Activated CD4-positive, alpha-beta T cell treated with anti-CD3 and anti-CD28 coated beads, Interleukin-2, amount 50 U/mL, for 48 hours (primary cell): ENCODE measurements around the gene CYS1.

ENCODE experiments used
- DNase-seq, 2 experiments: peaks; one replicate each; pipeline ENCODE4 v3.0.0-alpha.2; 2020

Gene CYS1

DNA sequence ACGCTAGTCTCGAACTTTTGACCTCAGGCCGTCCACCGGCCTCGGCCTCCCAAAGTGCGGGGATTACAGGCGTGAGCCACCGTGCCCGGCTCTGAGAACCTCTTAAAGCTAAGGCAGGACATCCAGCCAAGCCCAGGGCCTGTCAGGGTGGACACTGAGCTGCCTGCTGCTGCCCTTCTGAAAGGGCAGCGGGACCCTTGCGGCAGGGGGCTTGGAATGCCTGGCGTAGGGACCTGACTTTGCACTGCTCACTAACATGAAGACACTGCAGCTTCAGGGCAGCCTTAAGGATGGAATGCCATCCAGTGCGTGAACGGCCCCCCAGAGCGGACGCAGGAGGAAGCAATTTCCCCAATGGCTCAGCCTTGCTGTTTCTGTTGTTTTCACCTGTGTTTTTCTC, 9.0 kb downstream of the CYS1 start:
- DNase-seq: no peak

- DNase-seq: no peak
These were observed 12.3 kb downstream of the CYS1 start for GRCh38 chr2:10067881-10068280.

GRCh38 chr2:10067330-10067729, 12.9 kb downstream of the CYS1 start:
- no peak for DNase-seq

- DNase-seq: no peak
These were observed 14.5 kb downstream of the CYS1 start for GRCh38 chr2:10065773-10066055.

GRCh38 chr2:10064932-10065772, 15.1 kb downstream of the CYS1 start:
- DNase-seq: no peak

- no peak for DNase-seq
These were observed 16.6 kb downstream of the CYS1 start for GRCh38 chr2:10063566-10063965.

DNA sequence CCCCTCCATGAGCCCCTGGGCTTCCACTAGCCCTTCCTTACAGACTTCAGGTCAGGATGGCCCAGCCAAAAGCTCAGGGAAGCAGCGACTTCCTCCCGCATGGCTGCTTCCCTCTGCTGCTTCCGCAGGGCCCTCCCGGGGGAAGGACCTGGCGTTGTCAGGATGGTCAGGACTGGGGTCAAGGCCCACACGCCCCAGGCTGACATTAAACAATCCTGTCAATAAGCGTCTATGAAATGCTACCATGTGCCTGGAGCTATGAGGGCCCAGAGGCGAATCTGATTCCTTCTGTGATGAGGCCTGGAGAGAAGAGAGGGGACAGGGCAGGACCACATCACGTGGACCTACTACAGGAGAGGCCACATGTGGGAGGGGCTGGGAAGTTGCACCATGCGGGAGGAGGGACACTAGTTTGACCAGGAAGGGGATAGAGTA, 17.3 kb downstream of the CYS1 start:
- DNase-seq: no peak

- no peak for DNase-seq
These were observed 18.8 kb downstream of the CYS1 start for GRCh38 chr2:10061221-10061925.

GRCh38 chr2:10059552-10060335, 20.5 kb downstream of the CYS1 start:
- no peak for DNase-seq

- DNase-seq: no peak
These were observed 21.2 kb downstream of the CYS1 start for GRCh38 chr2:10059016-10059351.

- DNase-seq: no peak
These were observed 21.8 kb downstream of the CYS1 start for GRCh38 chr2:10058251-10059015.

GRCh38 chr2:10057231-10058107, 22.7 kb downstream of the CYS1 start:
- peak in 1 of 2 experiments; percentile 38 for DNase-seq

DNA sequence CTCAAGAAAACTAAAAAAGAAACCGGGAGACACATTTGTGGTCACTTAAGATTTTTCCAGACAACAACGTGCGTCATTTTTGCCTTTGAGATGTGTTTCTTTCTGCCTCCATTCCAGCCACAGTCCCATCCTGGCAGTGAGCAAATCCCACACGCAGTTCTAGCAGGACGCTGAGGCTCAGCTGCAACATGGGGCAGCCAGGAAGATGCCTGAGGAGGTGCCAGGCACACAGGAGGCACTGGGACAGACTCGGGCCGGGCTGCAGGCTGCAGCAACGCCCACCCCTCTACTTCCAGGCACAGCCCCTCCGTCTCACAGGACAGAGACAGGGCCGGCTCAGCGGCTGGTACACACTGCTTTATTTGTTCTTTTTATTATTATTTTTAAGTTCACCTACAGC, 23.8 kb downstream of the CYS1 start:
- DNase-seq: no peak

GRCh38 chr2:10054976-10055375, 25.2 kb downstream of the CYS1 start:
- no peak for DNase-seq

DNA sequence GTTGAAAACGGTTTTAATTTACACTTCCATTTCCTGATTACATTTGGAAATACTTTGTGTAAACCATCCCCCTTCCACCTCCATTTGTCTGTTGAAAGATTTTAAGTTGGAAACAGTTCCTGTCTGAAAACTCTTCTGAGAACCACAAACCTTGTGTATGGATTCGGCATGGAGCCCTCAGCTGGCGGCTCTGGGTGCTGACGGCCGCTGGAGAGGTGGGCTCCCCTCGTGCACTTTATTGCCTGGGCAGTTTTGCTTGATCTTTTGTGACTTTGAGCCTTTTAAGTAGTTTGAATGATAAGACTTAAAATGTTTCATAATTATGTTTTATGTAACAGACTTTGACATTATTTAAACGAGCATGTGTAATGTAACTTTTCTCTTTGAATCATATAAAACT, 25.8 kb downstream of the CYS1 start:
- no peak for DNase-seq

GRCh38 chr2:10053351-10053750, 26.9 kb downstream of the CYS1 start:
- no peak for DNase-seq

GRCh38 chr2:10052216-10052615, 28.0 kb downstream of the CYS1 start:
- DNase-seq: no peak

- DNase-seq: no peak
These were observed 31.6 kb downstream of the CYS1 start for GRCh38 chr2:10048501-10049171.

GRCh38 chr2:10047616-10048500, 32.4 kb downstream of the CYS1 start:
- DNase-seq: no peak

DNA sequence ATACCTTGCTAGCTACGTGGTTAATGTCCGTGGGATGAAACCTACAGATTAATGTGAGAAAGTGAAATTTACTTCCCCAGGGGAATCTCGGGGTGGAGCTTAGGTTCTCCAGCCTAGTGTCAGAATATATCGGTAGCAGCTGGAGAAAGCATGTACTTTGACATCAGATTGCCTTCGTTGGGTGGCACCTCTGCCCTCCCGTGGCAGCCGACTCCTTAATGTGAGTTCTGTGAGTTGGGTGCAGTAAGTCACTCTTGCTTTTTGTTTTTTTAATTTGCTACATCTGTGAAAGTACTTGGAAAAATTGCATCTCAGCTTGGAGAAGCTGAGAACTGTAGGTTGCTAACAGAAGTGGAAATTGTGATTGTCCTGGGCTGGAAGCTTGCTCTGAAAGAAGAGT, 33.3 kb downstream of the CYS1 start:
- DNase-seq: no peak
